Gastroesophageal sphincter (tissue), 4 donors: ENCODE results near the gene SYT5. TPM values are rescaled to one million over a fixed set of nuclear protein-coding genes. Genes with fewer than 3 reads are reported as not detected.
"Not testable (repeated sequence)": the region's sequence is repeated elsewhere in the genome, so short reads cannot be mapped to it uniquely, and the experiment has no call there.

Experiments used
- ATAC-seq: fragments of 150-250 bp; one replicate; pipeline ENCODE4 v1.9.1; 2016; ENCODE audit warnings: mild to moderate bottlenecking, moderate library complexity
- H3K27ac ChIP-seq, 4 donors: fragments of 200-600 bp; sonication (generic) in 3 of 4; 1 replicate in 3 of 4; 2 replicates in 1 of 4; pipeline ENCODE4 v1.5.1; 2016 to 2019
- H3K27me3 ChIP-seq: fragments of 200-600 bp; sonication (generic); one replicate; pipeline ENCODE4 v1.5.1; 2019
- H3K36me3 ChIP-seq, 2 donors: fragments of 200-600 bp; sonication (generic); one replicate each; pipeline ENCODE4 v1.5.1; 2019; ENCODE audit warnings: control low read depth in 1 of 2
- H3K4me1 ChIP-seq, 3 donors: fragments of 200-600 bp; sonication (generic); 1 replicate in 2 of 3; 2 replicates in 1 of 3; pipeline ENCODE4 v1.5.1; 2016 to 2019; ENCODE audit warnings: control low read depth in 2 of 3
- H3K4me3 ChIP-seq, 2 donors: fragments of 200-600 bp; sonication (generic); one replicate each; pipeline ENCODE4 v1.5.1; 2019; ENCODE audit warnings: mild to moderate bottlenecking in 1 of 2, moderate library complexity in 1 of 2
- H3K9me3 ChIP-seq, 3 donors: fragments of 200-600 bp; sonication (generic); one replicate each; pipeline ENCODE4 v1.5.1; 2017 to 2019; ENCODE audit warnings: control low read depth in 2 of 3
- EP300 ChIP-seq: sonication (generic); formaldehyde crosslinking; IDR thresholded peaks from one replicate; pipeline ENCODE4 v1.6.1; 2017; ENCODE audit warnings: antibody characterized with exemption, mild to moderate bottlenecking
- POLR2A ChIP-seq, 2 donors: fragments of 450-650 bp; IDR thresholded peaks; one replicate each; pipeline ENCODE4 v1.6.1; 2017; ENCODE audit warnings: antibody characterized with exemption in 2 of 2, mild to moderate bottlenecking in 2 of 2, moderate library complexity in 1 of 2
- POLR2AphosphoS5 ChIP-seq: sonication (generic); formaldehyde crosslinking; IDR thresholded peaks from one replicate; pipeline ENCODE4 v1.6.1; 2017; ENCODE audit warnings: antibody characterized with exemption
- WGBS, 2 donors: methylation state at CpG; one replicate each; pipeline ENCODE4 v1.1.5; 2018; ENCODE audit warnings: low coverage in 1 of 2; 5-methylcytosine and 5-hydroxymethylcytosine counted together
- total RNA-seq, 4 donors: library from RNA; depleted of rRNA; stranded (reverse); fragments of >200 nt; gene quantifications; one replicate each; pipeline ENCODE4 v1.1.0, GENCODE V29; 2016
- TF ChIP-seq, protein P1 (sequence below), 4 experiments: fragments of 200-600 bp in 2 of 4; fragments of 450-650 bp in 2 of 4; sonication (generic) in 1 of 4; IDR thresholded peaks; one replicate each; pipeline ENCODE4 v1.5.1; 2017 to 2019; ENCODE audit warnings: antibody characterized with exemption in 4 of 4, mild to moderate bottlenecking in 2 of 4, moderate library complexity in 2 of 4

SYT5 gene
- total RNA-seq, 4 donors from 2014 or later, result 0.13 TPM; not detected in 3

DNA sequence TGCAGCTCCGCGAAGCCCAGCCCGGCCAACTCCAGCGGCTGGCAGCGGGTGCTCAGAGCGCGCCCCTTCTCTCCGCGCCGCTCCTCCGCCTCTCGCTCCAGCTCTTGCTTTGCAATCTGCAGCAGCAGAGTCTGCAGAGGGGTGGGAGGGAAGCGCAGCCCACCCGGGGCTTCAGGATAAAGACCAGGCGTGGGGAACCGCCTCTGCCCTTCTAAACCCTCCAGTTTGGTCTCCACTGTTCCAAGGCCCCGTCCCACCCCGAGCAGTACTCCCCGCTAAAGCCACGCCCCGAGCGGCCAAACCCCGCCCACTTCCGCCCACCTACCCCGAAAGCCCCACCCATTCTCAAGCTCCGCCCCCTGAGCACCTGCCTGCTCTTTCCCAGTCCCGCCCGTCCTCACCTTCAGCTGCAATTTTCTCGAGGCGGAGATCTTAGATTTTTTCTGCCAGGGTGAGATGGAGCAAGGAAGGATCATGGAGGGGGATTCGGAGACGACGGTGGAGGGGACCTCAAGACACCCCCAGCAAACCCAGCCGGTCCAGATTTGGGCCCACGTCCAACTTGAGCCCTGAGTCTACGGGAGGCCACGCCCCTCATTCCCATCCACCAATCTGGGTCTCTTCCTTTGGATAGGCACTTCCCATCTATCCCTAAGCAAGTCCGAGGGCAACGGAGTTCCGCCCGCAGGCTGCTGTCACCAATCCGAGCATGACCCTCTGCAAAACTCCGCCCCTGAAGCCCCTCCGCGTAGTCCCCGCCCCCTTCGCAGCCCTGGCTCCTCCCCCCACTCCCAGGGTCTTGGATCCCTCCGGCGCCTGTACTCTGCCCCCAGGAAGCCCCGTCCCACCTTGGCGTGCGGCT, 23.7 kb downstream of the SYT5 start:
- Histone ChIP-seq H3K27ac (no peak overlapping the region), H3K36me3 (no peaks in the 10 kb centered on the region), H3K4me1 (peaks cover 0 to 31% (median 0%) of the 10 kb centered on the region in 3 donors), H3K4me3 (peak overlapping the region in 1 of 2 donors; percentile 6), H3K9me3 (no peaks in the 10 kb centered on the region), H3K27me3 (peaks cover 100% of the 10 kb centered on the region)
- ATAC-seq, result no peak
- WGBS, 2 donors, result 0% methylated on average over 6 of the region's 52 CpGs; no CpG with 5 or more reads in 1 of the 2 donors
- TF ChIP-seq, protein P1, sequence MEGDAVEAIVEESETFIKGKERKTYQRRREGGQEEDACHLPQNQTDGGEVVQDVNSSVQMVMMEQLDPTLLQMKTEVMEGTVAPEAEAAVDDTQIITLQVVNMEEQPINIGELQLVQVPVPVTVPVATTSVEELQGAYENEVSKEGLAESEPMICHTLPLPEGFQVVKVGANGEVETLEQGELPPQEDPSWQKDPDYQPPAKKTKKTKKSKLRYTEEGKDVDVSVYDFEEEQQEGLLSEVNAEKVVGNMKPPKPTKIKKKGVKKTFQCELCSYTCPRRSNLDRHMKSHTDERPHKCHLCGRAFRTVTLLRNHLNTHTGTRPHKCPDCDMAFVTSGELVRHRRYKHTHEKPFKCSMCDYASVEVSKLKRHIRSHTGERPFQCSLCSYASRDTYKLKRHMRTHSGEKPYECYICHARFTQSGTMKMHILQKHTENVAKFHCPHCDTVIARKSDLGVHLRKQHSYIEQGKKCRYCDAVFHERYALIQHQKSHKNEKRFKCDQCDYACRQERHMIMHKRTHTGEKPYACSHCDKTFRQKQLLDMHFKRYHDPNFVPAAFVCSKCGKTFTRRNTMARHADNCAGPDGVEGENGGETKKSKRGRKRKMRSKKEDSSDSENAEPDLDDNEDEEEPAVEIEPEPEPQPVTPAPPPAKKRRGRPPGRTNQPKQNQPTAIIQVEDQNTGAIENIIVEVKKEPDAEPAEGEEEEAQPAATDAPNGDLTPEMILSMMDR (IDR thresholded peaks at IDR 0.05), result no peak
- TF ChIP-seq EP300 (no peak), POLR2AphosphoS5 (no peak), POLR2A (IDR thresholded peaks at IDR 0.05) (no peak)

DNA sequence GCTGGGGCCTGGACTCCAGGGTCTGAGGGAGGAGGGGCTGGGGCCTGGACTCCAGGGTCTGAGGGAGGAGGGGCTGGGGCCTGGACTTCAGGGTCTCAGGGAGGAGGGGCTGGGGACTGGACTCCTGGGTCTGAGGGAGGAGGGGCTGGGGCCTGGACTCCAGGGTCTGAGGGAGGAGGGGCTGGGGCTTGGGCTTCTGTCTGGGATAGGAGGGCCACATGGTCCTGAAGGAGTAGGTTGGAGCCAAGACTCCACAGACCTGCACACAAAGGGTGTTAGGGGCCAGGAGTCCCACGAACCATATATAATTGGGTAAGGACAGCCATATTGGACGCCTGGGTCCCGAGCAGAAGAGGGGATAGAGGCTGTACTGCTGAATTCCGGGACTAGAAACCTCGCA, 24.3 kb downstream of the SYT5 start:
- not testable (repeated sequence) for ATAC-seq, H3K36me3 ChIP-seq, H3K9me3 ChIP-seq, H3K27ac ChIP-seq
- Histone ChIP-seq H3K4me3 (peak overlapping the region in 1 of 2 donors; percentile 6), H3K27me3 (peaks cover 100% of the 10 kb centered on the region), H3K4me1 (peaks cover 0 to 25% (median 0%) of the 10 kb centered on the region in 3 donors)
- WGBS, 2 donors, result 0 to 7% methylated on average over 1 to 3 of the region's 5 CpGs

DNA sequence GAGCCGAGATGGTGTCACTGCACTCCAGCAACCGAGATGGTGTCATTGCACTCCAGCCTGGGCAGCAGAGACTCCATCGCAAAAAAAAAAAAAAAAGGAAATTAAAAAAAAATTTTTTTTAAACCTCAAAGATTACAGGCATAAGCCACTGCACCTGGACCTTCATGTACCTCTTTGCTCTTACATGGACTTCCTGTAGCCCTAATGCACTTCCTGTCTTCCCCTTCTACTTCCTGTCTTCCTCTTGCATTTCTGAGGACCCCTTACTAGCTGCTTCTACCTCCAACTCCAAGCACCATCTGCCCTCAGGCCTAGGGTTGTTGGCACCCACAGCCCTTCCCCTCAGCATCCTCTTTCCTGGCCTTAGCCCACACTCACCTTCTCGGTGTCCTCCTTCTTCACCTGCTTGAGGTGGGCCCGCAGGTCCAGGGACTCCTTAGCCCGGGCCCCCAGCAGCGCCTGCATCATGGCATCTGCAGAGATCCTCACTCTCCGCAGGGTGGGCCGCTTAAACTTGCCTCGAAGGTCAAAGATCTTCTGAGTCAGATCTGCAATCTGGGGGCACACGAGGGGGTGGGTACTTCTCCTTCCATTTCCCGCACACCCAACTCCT, 26.3 kb downstream of the SYT5 start:
- Histone ChIP-seq H3K36me3 (no peaks in the 10 kb centered on the region), H3K9me3 (no peaks in the 10 kb centered on the region), H3K4me1 (peaks cover 0 to 13% (median 0%) of the 10 kb centered on the region in 3 donors), H3K4me3 (no peak overlapping the region), H3K27me3 (peaks cover 100% of the 10 kb centered on the region), H3K27ac (no peak overlapping the region)
- 82 to 90% methylated on average over 4 to 12 of the region's 12 CpGs for WGBS, 2 donors
- no peak for TF ChIP-seq EP300
- no peak for TF ChIP-seq POLR2AphosphoS5
- TF ChIP-seq POLR2A (IDR thresholded peaks at IDR 0.05), result no peak
- TF ChIP-seq, protein P1 (IDR thresholded peaks at IDR 0.05), result no peak
- ATAC-seq, result no peak

- Histone ChIP-seq H3K27ac (no peak overlapping the region), H3K9me3 (no peaks in the 10 kb centered on the region), H3K36me3 (no peaks in the 10 kb centered on the region), H3K27me3 (peaks cover 100% of the 10 kb centered on the region), H3K4me1 (peaks cover 0 to 13% (median 0%) of the 10 kb centered on the region in 3 donors), H3K4me3 (no peak overlapping the region)
- no peak for ATAC-seq
- TF ChIP-seq EP300 (no peak), POLR2A (IDR thresholded peaks at IDR 0.05) (no peak), POLR2AphosphoS5 (no peak)
- TF ChIP-seq, protein P1 (IDR thresholded peaks at IDR 0.05), result no peak
Measured at GRCh38 chr19:55152017-55152416, 28.1 kb downstream of the SYT5 start.

DNA sequence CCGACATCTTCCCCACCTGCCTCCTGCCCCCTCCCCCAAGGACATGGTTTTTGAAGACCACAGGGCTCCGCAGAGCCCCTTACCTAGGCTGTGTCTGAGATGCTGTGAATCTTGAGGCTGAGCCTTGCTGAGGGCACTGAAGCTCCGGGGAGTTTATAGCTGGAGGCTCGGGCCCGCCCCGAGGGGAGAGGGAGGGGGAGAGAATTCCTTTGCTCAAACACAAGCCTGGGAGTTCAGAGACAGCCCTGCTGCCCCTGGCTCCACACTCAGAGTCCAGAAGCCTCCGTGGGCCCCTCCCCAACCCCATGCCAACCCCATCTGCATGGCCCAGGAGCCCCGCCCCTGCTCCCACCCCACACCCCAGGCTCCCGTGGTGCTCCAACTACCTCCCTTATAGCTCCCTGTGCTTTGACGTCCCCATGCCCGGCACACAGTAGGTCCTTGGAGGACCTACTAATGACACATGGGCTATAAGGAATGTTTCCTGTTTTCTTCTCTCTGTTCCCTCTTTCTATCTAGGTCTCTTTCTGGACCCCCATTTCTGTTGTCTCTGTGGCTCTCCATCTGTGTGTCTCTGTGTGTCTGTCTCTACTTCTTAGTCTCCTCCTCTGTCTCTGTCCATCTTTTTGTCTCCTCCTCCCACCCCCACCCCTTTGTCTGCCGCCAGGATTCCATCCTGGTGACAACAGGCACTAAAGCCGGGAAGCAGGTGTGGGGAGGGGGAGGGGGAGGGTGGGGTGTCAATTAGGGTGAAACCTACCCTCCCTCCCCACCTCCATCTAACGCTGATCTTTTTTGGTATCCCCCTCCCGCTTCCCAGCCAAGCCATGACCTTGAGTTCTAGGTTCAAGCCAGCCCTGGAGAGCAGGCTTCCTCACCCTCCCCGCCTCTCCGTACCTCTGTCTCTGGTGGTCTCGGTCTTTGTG, 30.7 kb downstream of the SYT5 start, which contains the start of gene TNNT1:
Gene TNNT1 (minus strand): TSS at position 129 of the 926 bp plus-strand sequence. CDS start 2,049 bp downstream, outside the sequence.
- TF ChIP-seq EP300, result no peak
- TF ChIP-seq POLR2A (IDR thresholded peaks at IDR 0.05), result no peak
- TF ChIP-seq, protein P1 (IDR thresholded peaks at IDR 0.05), result no peak
- no peak for TF ChIP-seq POLR2AphosphoS5
- no peaks in the 10 kb centered on the region for H3K36me3 ChIP-seq
- WGBS, 2 donors, result 31% methylated on average over 4 of the region's 18 CpGs; no CpG with 5 or more reads in 1 of the 2 donors
- H3K4me1 ChIP-seq, result peaks cover 0 to 16% (median 5%) of the 10 kb centered on the region in 3 donors
- peaks cover 100% of the 10 kb centered on the region for H3K27me3 ChIP-seq
- no peak for ATAC-seq
- H3K9me3 ChIP-seq, result no peaks in the 10 kb centered on the region
- H3K27ac ChIP-seq, result no peak within 1 kb of the TSS
- no peak within 1 kb of the TSS for H3K4me3 ChIP-seq
